T-helper 17 cell (primary cell): ENCODE results near the gene GTPBP2. TPM values are rescaled to one million over a fixed set of nuclear protein-coding genes. Genes with fewer than 3 reads are reported as not detected.
A peak's percentile ranks its signal among the peaks of the same experiment; 100 is the strongest.

Experiments
- ATAC-seq: fragments of 150-1000 bp; cut with Tn5 transposase; 2 replicates; pipeline ENCODE4 v1.10.0; 2021; ENCODE audit warnings: mild to moderate bottlenecking, moderate library complexity
- DNase-seq, 3 donors: peaks; one replicate each; pipeline versions ENCODE4 v3.0.0 to v3.0.0-alpha.2; 2020 to 2021
- H3K9me3 ChIP-seq: one replicate; pipeline ENCODE4 v1.7.0; 2013; ENCODE audit warnings: low read length, mild to moderate bottlenecking; ENCODE audit not compliant: control insufficient read depth, poor library complexity, severe bottlenecking
- H3K27ac Mint-ChIP-seq: one replicate; pipeline ENCODE4 v1.8.0; 2022; ENCODE audit warnings: mild to moderate bottlenecking, moderate library complexity, mixed read lengths
- H3K27me3 Mint-ChIP-seq: one replicate; pipeline ENCODE4 v1.8.0; 2022; ENCODE audit warnings: mixed read lengths
- H3K36me3 Mint-ChIP-seq: one replicate; pipeline ENCODE4 v1.8.0; 2022; ENCODE audit warnings: low read depth, mixed read lengths
- H3K4me1 Mint-ChIP-seq: one replicate; pipeline ENCODE4 v1.8.0; 2022; ENCODE audit warnings: mild to moderate bottlenecking, mixed read lengths
- H3K4me3 Mint-ChIP-seq: one replicate; pipeline ENCODE4 v1.8.0; 2022; ENCODE audit warnings: mild to moderate bottlenecking, moderate library complexity, mixed read lengths
- total RNA-seq, 4 donors: library from RNA in 2 of 4; stranded (reverse) in 2 of 4; gene quantifications; one replicate each; pipeline ENCODE4 v1.2.3 and lab custom pipeline; 2022 to 2026

The GTPBP2 gene
- total RNA-seq, 2 donors from 2014 or later: 49.3 to 65.3 TPM

DNA sequence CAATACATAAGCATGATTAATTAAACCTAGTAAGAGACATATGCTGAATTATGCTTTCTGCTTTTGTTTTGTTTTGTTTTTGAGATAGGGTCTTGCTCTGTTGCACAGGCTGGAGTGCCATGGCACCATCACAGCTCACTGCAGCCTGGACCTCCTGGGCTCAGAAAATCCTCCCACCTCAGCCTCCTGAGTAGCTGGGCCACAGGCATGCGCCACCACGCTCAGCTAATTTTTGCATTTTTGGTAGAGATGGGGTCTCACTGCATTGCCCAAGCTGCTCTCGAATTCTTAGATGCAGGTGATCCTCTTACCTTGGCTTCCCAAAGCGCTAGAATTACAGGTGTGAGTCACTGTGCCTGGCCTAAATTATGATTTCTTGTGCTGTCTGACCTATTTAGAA lies 57.0 kb downstream of the GTPBP2 start:
- no peaks in the 10 kb centered on the region for H3K27me3 Mint-ChIP-seq
- no peak overlapping the region for H3K27ac Mint-ChIP-seq
- H3K9me3 ChIP-seq: no peaks in the 10 kb centered on the region
- DNase-seq (no peak), ATAC-seq (no peak)
- peaks cover 20% of the 10 kb centered on the region for H3K4me1 Mint-ChIP-seq
- H3K4me3 Mint-ChIP-seq: no peak overlapping the region
- peaks cover 7% of the 10 kb centered on the region for H3K36me3 Mint-ChIP-seq

DNA sequence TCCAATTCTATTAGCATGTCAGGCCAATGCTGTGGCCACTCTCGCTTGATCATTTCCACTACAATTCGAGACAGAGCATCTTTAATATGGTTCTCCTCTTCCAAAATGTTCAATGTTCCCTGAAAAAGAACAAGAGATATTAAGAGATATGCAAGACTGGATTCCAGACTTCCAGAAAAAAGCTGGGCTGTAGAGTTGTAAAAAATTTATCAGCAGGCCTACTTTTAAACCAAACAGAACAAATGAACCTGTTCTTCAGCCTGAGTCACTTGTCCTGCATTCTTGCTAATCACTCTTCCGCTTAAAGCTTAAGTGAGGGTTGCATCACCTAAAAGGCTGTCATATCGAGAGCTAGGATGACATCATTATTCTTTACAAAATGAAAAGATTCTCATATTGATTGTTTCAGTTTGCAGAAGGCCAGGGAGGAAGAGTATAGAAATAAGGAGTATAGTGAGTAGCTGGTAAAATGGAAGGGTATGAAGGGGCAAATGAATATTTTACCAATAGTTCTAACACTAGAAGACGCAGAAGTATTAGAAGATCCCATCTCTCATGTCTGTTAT lies 58.1 kb downstream of the GTPBP2 start:
- no peak overlapping the region for H3K4me3 Mint-ChIP-seq
- peak overlapping the region; percentile 24 for H3K27ac Mint-ChIP-seq
- no peaks in the 10 kb centered on the region for H3K27me3 Mint-ChIP-seq
- peaks cover 17% of the 10 kb centered on the region for H3K4me1 Mint-ChIP-seq
- no peak for DNase-seq
- no peaks in the 10 kb centered on the region for H3K9me3 ChIP-seq
- ATAC-seq: no peak
- peaks cover 7% of the 10 kb centered on the region for H3K36me3 Mint-ChIP-seq

Other genes starting within 250 kb of the GTPBP2 start
- 10 to 100 TPM; 51.0 to 70.7 TPM for gene ABCC10, start 201.7 kb downstream of the GTPBP2 start, total RNA-seq
- under 1 TPM; 0.25 to 0.89 TPM for gene DLK2, start 173.7 kb downstream of the GTPBP2 start, total RNA-seq
- 10 to 100 TPM; 33.2 to 36.3 TPM for gene TJAP1, start 151.7 kb downstream of the GTPBP2 start, total RNA-seq
- under 1 TPM; 0.37 TPM for gene LRRC73, start 118.9 kb downstream of the GTPBP2 start, total RNA-seq
- 10 to 100 TPM; 50.5 to 55.9 TPM for gene YIPF3, start 112.3 kb downstream of the GTPBP2 start, total RNA-seq
- gene POLR1C, start 112.2 kb downstream of the GTPBP2 start, total RNA-seq: 10 to 100 TPM; 51.6 to 54.9 TPM
- gene XPO5, start 53.2 kb downstream of the GTPBP2 start, total RNA-seq: 10 to 100 TPM; 38.3 to 48.6 TPM
- gene POLH, start 53.1 kb downstream of the GTPBP2 start, total RNA-seq: 10 to 100 TPM; 13.0 to 13.3 TPM
- 10 to 100 TPM; 17.1 to 30.5 TPM for gene MAD2L1BP, start 6.6 kb upstream of the GTPBP2 start, total RNA-seq
- gene RSPH9, start 15.8 kb upstream of the GTPBP2 start, total RNA-seq: under 1 TPM in 1 of 2 donors, not detected in 1; 0.29 TPM
- 10 to 100 TPM; 24.2 to 29.8 TPM for gene MRPS18A, start 58.5 kb upstream of the GTPBP2 start, total RNA-seq
- 1 to 10 TPM; 5.6 to 6.3 TPM for gene VEGFA, start 140.9 kb upstream of the GTPBP2 start, total RNA-seq